Measurements from ENCODE around the gene MMP20. TPM values are rescaled to one million over a fixed set of nuclear protein-coding genes. Genes with fewer than 3 reads are reported as not detected.

MMP20 gene
- total RNA-seq, 1 experiment from 2014 or later: not detected

DNA sequence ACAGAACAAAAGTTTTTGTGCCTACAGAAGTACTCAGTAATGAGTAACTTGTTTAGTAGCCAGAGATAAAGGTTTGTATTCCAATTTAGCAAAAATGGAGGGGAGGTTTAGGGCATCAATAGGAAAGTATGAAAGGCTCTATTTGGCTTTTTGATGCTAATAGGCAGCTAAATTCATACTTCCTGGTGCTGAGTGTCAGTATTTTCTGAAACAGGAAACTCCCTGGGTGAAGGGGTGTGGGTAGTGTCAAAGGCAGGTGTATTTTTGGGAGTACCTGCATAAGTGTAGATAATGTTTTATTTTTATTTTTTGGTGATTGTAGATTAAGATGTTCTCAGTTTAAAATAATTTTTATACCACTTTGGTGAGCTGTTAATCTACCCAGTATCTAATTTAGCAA lies 65.3 kb downstream of the MMP20 start:
- TF ChIP-seq, protein P1, sequence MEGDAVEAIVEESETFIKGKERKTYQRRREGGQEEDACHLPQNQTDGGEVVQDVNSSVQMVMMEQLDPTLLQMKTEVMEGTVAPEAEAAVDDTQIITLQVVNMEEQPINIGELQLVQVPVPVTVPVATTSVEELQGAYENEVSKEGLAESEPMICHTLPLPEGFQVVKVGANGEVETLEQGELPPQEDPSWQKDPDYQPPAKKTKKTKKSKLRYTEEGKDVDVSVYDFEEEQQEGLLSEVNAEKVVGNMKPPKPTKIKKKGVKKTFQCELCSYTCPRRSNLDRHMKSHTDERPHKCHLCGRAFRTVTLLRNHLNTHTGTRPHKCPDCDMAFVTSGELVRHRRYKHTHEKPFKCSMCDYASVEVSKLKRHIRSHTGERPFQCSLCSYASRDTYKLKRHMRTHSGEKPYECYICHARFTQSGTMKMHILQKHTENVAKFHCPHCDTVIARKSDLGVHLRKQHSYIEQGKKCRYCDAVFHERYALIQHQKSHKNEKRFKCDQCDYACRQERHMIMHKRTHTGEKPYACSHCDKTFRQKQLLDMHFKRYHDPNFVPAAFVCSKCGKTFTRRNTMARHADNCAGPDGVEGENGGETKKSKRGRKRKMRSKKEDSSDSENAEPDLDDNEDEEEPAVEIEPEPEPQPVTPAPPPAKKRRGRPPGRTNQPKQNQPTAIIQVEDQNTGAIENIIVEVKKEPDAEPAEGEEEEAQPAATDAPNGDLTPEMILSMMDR (conservative IDR thresholded peaks at IDR 0.05): no peak
- no peak overlapping the region for H3K27ac Mint-ChIP-seq
- no peak overlapping the region for H2BK15ac ChIP-seq (ENCODE audit: low read depth, low read length)
- no peak overlapping the region for H3K4me3 Mint-ChIP-seq
- no peak overlapping the region for H3K56ac ChIP-seq (ENCODE audit: insufficient read length, low read depth, low read length)
- no peak overlapping the region for H3K9ac ChIP-seq (ENCODE audit: extremely low read depth, insufficient read length, low read length)
- DNase-seq: no peak
- H4K8ac ChIP-seq (replicated peaks; ENCODE audit: insufficient read length, low read depth, low read length): no peak overlapping the region
- H3T11ph ChIP-seq (ENCODE audit: low read length): no peak overlapping the region
- H2BK12ac ChIP-seq (ENCODE audit: insufficient read length, low read depth, low read length): no peak overlapping the region
- no peaks in the 10 kb centered on the region for H3K9me3 ChIP-seq (ENCODE audit: control insufficient read depth, low read depth, low read length)
- no peaks in the 10 kb centered on the region for H3K36me3 Mint-ChIP-seq (ENCODE audit: insufficient read depth in 1 of 3, low read depth in 3 of 3)
- no peak overlapping the region for H4K91ac ChIP-seq (ENCODE audit: insufficient read length, low read depth, low read length)
- no peaks in the 10 kb centered on the region for H3K9me3 Mint-ChIP-seq
- no peaks in the 10 kb centered on the region for H3K79me2 ChIP-seq (ENCODE audit: insufficient read depth, low read length)
- H3K4me1 Mint-ChIP-seq: peaks cover 10 to 16% of the 10 kb centered on the region in 2 experiments
- no peaks in the 10 kb centered on the region for H3K79me1 ChIP-seq (ENCODE audit: insufficient read depth, low read depth, low read length, poor library complexity, severe bottlenecking)
- H3K4ac ChIP-seq (ENCODE audit: low read depth, low read length): no peak overlapping the region
- no peak overlapping the region for H3K18ac ChIP-seq (ENCODE audit: insufficient read length, low read depth, low read length)
- H2BK20ac ChIP-seq (ENCODE audit: low read depth, low read length, poor library complexity, severe bottlenecking): no peak overlapping the region
- H3K27ac ChIP-seq (ENCODE audit: insufficient read length, low read depth, low read length): no peak overlapping the region
- no peak overlapping the region for H2AK5ac ChIP-seq (ENCODE audit: insufficient read length, low read length)
- no peaks in the 10 kb centered on the region for H3K27me3 ChIP-seq (ENCODE audit: insufficient read depth, low read length)
- no peak overlapping the region for H2AFZ ChIP-seq (ENCODE audit: low read length)
- no peak overlapping the region for H4K5ac ChIP-seq (ENCODE audit: insufficient read length, low read depth, low read length)
- H3K27me3 Mint-ChIP-seq (ENCODE audit: low read depth): no peaks in the 10 kb centered on the region
- no peak overlapping the region for H3K23ac ChIP-seq (ENCODE audit: insufficient read length, low read depth, low read length)
- no peak overlapping the region for H2BK120ac ChIP-seq (ENCODE audit: low read depth, low read length, poor library complexity, severe bottlenecking)
- no peak overlapping the region for H3K4me2 ChIP-seq (ENCODE audit: insufficient read depth, insufficient read length, low read length)
- H3K4me1 ChIP-seq (ENCODE audit: insufficient read depth, low read length): no peaks in the 10 kb centered on the region; the same call in 1 of the 2 replicates
- H4K20me1 ChIP-seq (ENCODE audit: control insufficient read depth, insufficient read depth, insufficient read length): no peaks in the 10 kb centered on the region
- no peak overlapping the region for H3K14ac ChIP-seq (ENCODE audit: insufficient read depth, low read length)
- H3K23me2 ChIP-seq (ENCODE audit: insufficient read length, low read depth, low read length, poor library complexity, severe bottlenecking): no peaks in the 10 kb centered on the region
- H2BK5ac ChIP-seq (ENCODE audit: insufficient read length, low read length): no peak overlapping the region

All from H9 (cell line).